ENCODE data around the gene MMP17. TPM values are rescaled to one million over a fixed set of nuclear protein-coding genes. Genes with fewer than 3 reads are reported as not detected.

Gene MMP17
- polyA plus RNA-seq, 3 donors from 2014 or later, result 0.72 TPM; not detected in 2

- no peaks in the 10 kb centered on the region for H3K9me3 Mint-ChIP-seq
- peaks cover 0 to 16% (median 7%) of the 10 kb centered on the region in 3 donors for H3K27me3 Mint-ChIP-seq (ENCODE audit: low read depth in 3 of 3)
- no peaks in the 10 kb centered on the region for H3K36me3 Mint-ChIP-seq
- DNase-seq, result no peak
- peak overlapping the region in 3 of 5 donors; percentile 54 to 64 (median 57) for H3K4me3 Mint-ChIP-seq
- H3K4me1 Mint-ChIP-seq, result peaks cover 0 to 4% of the 10 kb centered on the region in 2 donors
- H3K27ac Mint-ChIP-seq, result no peak overlapping the region
Observed at GRCh38 chr12:131829791-131830334, 1.7 kb downstream of the MMP17 start.

- Mint-ChIP-seq H3K4me3 (peak overlapping the region in 1 of 5 donors; percentile 56), H3K27me3 (ENCODE audit: low read depth in 3 of 3) (peaks cover 0 to 16% (median 7%) of the 10 kb centered on the region in 3 donors), H3K9me3 (no peaks in the 10 kb centered on the region), H3K4me1 (peaks cover 0 to 4% of the 10 kb centered on the region in 2 donors), H3K27ac (no peak overlapping the region), H3K36me3 (no peaks in the 10 kb centered on the region)
- DNase-seq, result peak; percentile 20 to 37 (median 32)
Observed at GRCh38 chr12:131830335-131830913, 2.2 kb downstream of the MMP17 start.

- Mint-ChIP-seq H3K27ac (no peak overlapping the region), H3K36me3 (no peaks in the 10 kb centered on the region), H3K27me3 (ENCODE audit: low read depth in 3 of 3) (peaks cover 0 to 14% (median 4%) of the 10 kb centered on the region in 3 donors), H3K4me3 (peak overlapping the region in 4 of 5 donors; percentile 54 to 63 (median 59)), H3K4me1 (peaks cover 0 to 4% of the 10 kb centered on the region in 2 donors), H3K9me3 (no peaks in the 10 kb centered on the region)
- DNase-seq, result no peak
Observed at GRCh38 chr12:131830914-131831571, 2.9 kb downstream of the MMP17 start.

- H3K4me3 Mint-ChIP-seq, result no peak overlapping the region
- H3K27me3 Mint-ChIP-seq (ENCODE audit: low read depth in 3 of 3), result peaks cover 0 to 11% (median 4%) of the 10 kb centered on the region in 3 donors
Observed at GRCh38 chr12:131831635-131832041, 3.4 kb downstream of the MMP17 start.

GRCh38 chr12:131832321-131833231 is 4.4 kb downstream of the MMP17 start:
- no peak overlapping the region for H3K4me3 Mint-ChIP-seq
- no peak for DNase-seq
- H3K27ac Mint-ChIP-seq, result no peak overlapping the region
- H3K4me1 Mint-ChIP-seq, result peaks cover 0 to 4% of the 10 kb centered on the region in 2 donors
- no peaks in the 10 kb centered on the region for H3K9me3 Mint-ChIP-seq
- no peaks in the 10 kb centered on the region for H3K36me3 Mint-ChIP-seq
- H3K27me3 Mint-ChIP-seq (ENCODE audit: low read depth in 3 of 3), result peaks cover 0 to 11% (median 2%) of the 10 kb centered on the region in 3 donors

More at GRCh38 chr12:131831635-131832041, 3.4 kb downstream of the MMP17 start:
- DNase-seq, result no peak
- no peak overlapping the region for H3K27ac Mint-ChIP-seq
- H3K4me1 Mint-ChIP-seq, result peaks cover 0 to 4% of the 10 kb centered on the region in 2 donors
- no peaks in the 10 kb centered on the region for H3K9me3 Mint-ChIP-seq
- H3K36me3 Mint-ChIP-seq, result no peaks in the 10 kb centered on the region

GRCh38 chr12:131833288-131833895 is 5.2 kb downstream of the MMP17 start:
- H3K4me3 Mint-ChIP-seq, result no peak overlapping the region
- no peak for DNase-seq
- H3K36me3 Mint-ChIP-seq, result no peaks in the 10 kb centered on the region
- H3K4me1 Mint-ChIP-seq, result peaks cover 0 to 4% of the 10 kb centered on the region in 2 donors
- no peak overlapping the region for H3K27ac Mint-ChIP-seq
- H3K9me3 Mint-ChIP-seq, result no peaks in the 10 kb centered on the region
- H3K27me3 Mint-ChIP-seq (ENCODE audit: low read depth in 3 of 3), result peaks cover 0 to 11% (median 0%) of the 10 kb centered on the region in 3 donors

- Mint-ChIP-seq H3K36me3 (no peaks in the 10 kb centered on the region), H3K27ac (no peak overlapping the region), H3K4me3 (no peak overlapping the region), H3K27me3 (ENCODE audit: low read depth in 3 of 3) (peaks cover 0 to 11% (median 0%) of the 10 kb centered on the region in 3 donors), H3K4me1 (peaks cover 0 to 4% of the 10 kb centered on the region in 2 donors), H3K9me3 (no peaks in the 10 kb centered on the region)
- no peak for DNase-seq
Observed at GRCh38 chr12:131833896-131834641, 5.9 kb downstream of the MMP17 start.

- no peaks in the 10 kb centered on the region for H3K9me3 Mint-ChIP-seq
- no peak for DNase-seq
- peaks cover 0 to 6% (median 0%) of the 10 kb centered on the region in 3 donors for H3K27me3 Mint-ChIP-seq (ENCODE audit: low read depth in 3 of 3)
- H3K27ac Mint-ChIP-seq, result no peak overlapping the region
- no peak overlapping the region for H3K4me3 Mint-ChIP-seq
- H3K4me1 Mint-ChIP-seq, result peaks cover 0 to 4% of the 10 kb centered on the region in 2 donors
- no peaks in the 10 kb centered on the region for H3K36me3 Mint-ChIP-seq
Observed at GRCh38 chr12:131834798-131835615, 6.8 kb downstream of the MMP17 start.

GRCh38 chr12:131835616-131836171 is 7.5 kb downstream of the MMP17 start:
- H3K4me3 Mint-ChIP-seq, result no peak overlapping the region
- no peak overlapping the region for H3K27ac Mint-ChIP-seq
- H3K4me1 Mint-ChIP-seq, result peaks cover 0 to 4% of the 10 kb centered on the region in 2 donors
- H3K36me3 Mint-ChIP-seq, result no peaks in the 10 kb centered on the region
- DNase-seq, result no peak
- no peaks in the 10 kb centered on the region for H3K9me3 Mint-ChIP-seq
- peaks cover 0 to 6% (median 0%) of the 10 kb centered on the region in 3 donors for H3K27me3 Mint-ChIP-seq (ENCODE audit: low read depth in 3 of 3)

- no peaks in the 10 kb centered on the region for H3K9me3 Mint-ChIP-seq
- DNase-seq, result no peak
- no peaks in the 10 kb centered on the region for H3K36me3 Mint-ChIP-seq
- H3K4me3 Mint-ChIP-seq, result no peak overlapping the region
- H3K4me1 Mint-ChIP-seq, result no peaks in the 10 kb centered on the region
- H3K27ac Mint-ChIP-seq, result no peak overlapping the region
- peaks cover 0 to 6% (median 0%) of the 10 kb centered on the region in 3 donors for H3K27me3 Mint-ChIP-seq (ENCODE audit: low read depth in 3 of 3)
Observed at GRCh38 chr12:131836193-131836592, 8.0 kb downstream of the MMP17 start.

GRCh38 chr12:131836714-131837397 is 8.7 kb downstream of the MMP17 start:
- Mint-ChIP-seq H3K27ac (no peak overlapping the region), H3K36me3 (no peaks in the 10 kb centered on the region), H3K4me3 (no peak overlapping the region), H3K27me3 (ENCODE audit: low read depth in 3 of 3) (peaks cover 0 to 6% (median 0%) of the 10 kb centered on the region in 3 donors), H3K4me1 (no peaks in the 10 kb centered on the region), H3K9me3 (no peaks in the 10 kb centered on the region)
- no peak for DNase-seq
